Right lung (tissue), 5 donors: ENCODE measurements around the gene ASB6. TPM values are rescaled to one million over a fixed set of nuclear protein-coding genes. Genes with fewer than 3 reads are reported as not detected.

Experiments used
- DNase-seq, 2 donors: peaks; one replicate each; pipeline ENCODE4 v3.0.0-alpha.2; 2013
- polyA plus RNA-seq, 5 donors: library from polyadenylated mRNA; unstranded; fragments of 120-200 nt; gene quantifications; one replicate each; pipeline versions ENCODE4 v1.2.1 to v1.2.3, GENCODE V29; 2013; ENCODE audit warnings: inconsistent platforms in 1 of 5, low replicate concordance in 1 of 5; ENCODE audit not compliant: insufficient read length in 5 of 5, insufficient read depth in 1 of 5

The ASB6 gene
- polyA plus RNA-seq, 5 donors = 11.9 to 17.3 (median 15.1) TPM

- DNase-seq = no peak
Observed at GRCh38 chr9:129627556-129628440, 14.2 kb downstream of the ASB6 start.

GRCh38 chr9:129626625-129627284, 15.2 kb downstream of the ASB6 start:
- no peak for DNase-seq

- DNase-seq = peak; percentile 84
Observed at GRCh38 chr9:129626079-129626624, 15.8 kb downstream of the ASB6 start, which contains the start of gene NTMT1. Gene NTMT1 (plus strand): TSS chr9:129626163. CDS start chr9:129632704, 6,541 bp downstream.

- DNase-seq = no peak
Observed at GRCh38 chr9:129624947-129625346, 17.0 kb downstream of the ASB6 start.

- DNase-seq = no peak
Observed at GRCh38 chr9:129624168-129624759, 17.7 kb downstream of the ASB6 start.

- no peak for DNase-seq
Observed at GRCh38 chr9:129623331-129623730, 18.6 kb downstream of the ASB6 start.

GRCh38 chr9:129620669-129621295, 21.2 kb downstream of the ASB6 start, which contains the start of gene C9orf50:
Gene C9orf50 (minus strand): TSS chr9:129621101. CDS start chr9:129620574, 527 bp downstream.
- DNase-seq = no peak

GRCh38 chr9:129619787-129620668, 21.9 kb downstream of the ASB6 start:
- DNase-seq = no peak

GRCh38 chr9:129617167-129617566, 24.8 kb downstream of the ASB6 start:
- DNase-seq = no peak

- no peak for DNase-seq
Observed at GRCh38 chr9:129615407-129616285, 26.3 kb downstream of the ASB6 start.

- no peak for DNase-seq
Observed at GRCh38 chr9:129614932-129615331, 27.0 kb downstream of the ASB6 start.

GRCh38 chr9:129613520-129614175, 28.3 kb downstream of the ASB6 start:
- no peak for DNase-seq

- DNase-seq = no peak
Observed at GRCh38 chr9:129612815-129613519, 29.0 kb downstream of the ASB6 start.

- DNase-seq = no peak
Observed at GRCh38 chr9:129612123-129612522, 29.8 kb downstream of the ASB6 start.

- DNase-seq = no peak
Observed at GRCh38 chr9:129611307-129611800, 30.6 kb downstream of the ASB6 start.

- peak; percentile 74 for DNase-seq
Observed at GRCh38 chr9:129610473-129611306, 31.3 kb downstream of the ASB6 start.

- no peak for DNase-seq
Observed at GRCh38 chr9:129610213-129610472, 31.8 kb downstream of the ASB6 start.
